A549 (cell line): ENCODE measurements around the gene WRNIP1.

Experiments
- BHLHE40 ChIP-seq: IDR thresholded peaks from 2 replicates; pipeline ENCODE4 v1.6.1; 2012; ENCODE audit warnings: low read depth, low read length, inconsistent platforms
- EP300 ChIP-seq, 2 experiments: fragments of >200 bp; sonication (Bioruptor Twin); formaldehyde crosslinking; IDR thresholded peaks; 2 replicates in 1 of 2; 3 replicates in 1 of 2; pipeline ENCODE4 v1.6.1; 2016 to 2017
- KDM1A ChIP-seq: fragments of 200-600 bp; sonication (generic); IDR thresholded peaks from 2 replicates; pipeline ENCODE4 v1.6.1; 2016; ENCODE audit warnings: low read depth, mild to moderate bottlenecking
- MAFK ChIP-seq: fragments of 450-650 bp; IDR thresholded peaks from 2 replicates; pipeline ENCODE4 v1.6.1; 2014; ENCODE audit not compliant: partially characterized antibody
- POLR2A ChIP-seq: IDR thresholded peaks from 2 replicates; pipeline ENCODE4 v1.6.1; 2012; ENCODE audit warnings: mild to moderate bottlenecking, low read length
- TF ChIP-seq, protein P1 (sequence below): fragments of >200 bp; sonication (Bioruptor Twin); formaldehyde crosslinking; IDR thresholded peaks from 3 replicates; pipeline ENCODE4 v1.5.1; 2016

DNA sequence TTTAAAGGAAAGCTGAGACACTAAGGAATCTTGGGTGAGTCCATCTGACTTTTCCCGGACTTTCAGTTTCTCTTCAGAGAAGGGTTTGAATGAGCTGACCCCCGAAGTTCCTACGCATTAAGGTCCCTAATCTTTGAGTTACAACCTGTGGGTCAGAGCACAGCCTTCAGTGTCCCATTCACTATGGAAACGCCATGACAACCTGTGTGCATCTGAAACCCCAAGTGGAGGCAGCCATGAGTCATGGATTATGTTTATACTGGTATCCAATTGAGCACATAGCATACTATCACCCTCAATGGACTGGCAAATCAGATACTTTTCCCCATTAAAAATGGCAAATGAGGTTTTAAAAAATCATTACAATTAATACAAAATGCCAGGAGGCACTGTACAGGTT, 25.9 kb upstream of the WRNIP1 start:
- TF ChIP-seq, protein P1, sequence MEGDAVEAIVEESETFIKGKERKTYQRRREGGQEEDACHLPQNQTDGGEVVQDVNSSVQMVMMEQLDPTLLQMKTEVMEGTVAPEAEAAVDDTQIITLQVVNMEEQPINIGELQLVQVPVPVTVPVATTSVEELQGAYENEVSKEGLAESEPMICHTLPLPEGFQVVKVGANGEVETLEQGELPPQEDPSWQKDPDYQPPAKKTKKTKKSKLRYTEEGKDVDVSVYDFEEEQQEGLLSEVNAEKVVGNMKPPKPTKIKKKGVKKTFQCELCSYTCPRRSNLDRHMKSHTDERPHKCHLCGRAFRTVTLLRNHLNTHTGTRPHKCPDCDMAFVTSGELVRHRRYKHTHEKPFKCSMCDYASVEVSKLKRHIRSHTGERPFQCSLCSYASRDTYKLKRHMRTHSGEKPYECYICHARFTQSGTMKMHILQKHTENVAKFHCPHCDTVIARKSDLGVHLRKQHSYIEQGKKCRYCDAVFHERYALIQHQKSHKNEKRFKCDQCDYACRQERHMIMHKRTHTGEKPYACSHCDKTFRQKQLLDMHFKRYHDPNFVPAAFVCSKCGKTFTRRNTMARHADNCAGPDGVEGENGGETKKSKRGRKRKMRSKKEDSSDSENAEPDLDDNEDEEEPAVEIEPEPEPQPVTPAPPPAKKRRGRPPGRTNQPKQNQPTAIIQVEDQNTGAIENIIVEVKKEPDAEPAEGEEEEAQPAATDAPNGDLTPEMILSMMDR, result no peak
- TF ChIP-seq POLR2A, result no peak
- no peak for TF ChIP-seq BHLHE40
- TF ChIP-seq KDM1A, result no peak
- TF ChIP-seq MAFK, result no peak
- TF ChIP-seq EP300 (IDR thresholded peaks at IDR 0.05), result no peak
